ENCODE measurements around the gene GPRC5B. TPM values are rescaled to one million over a fixed set of nuclear protein-coding genes. Genes with fewer than 3 reads are reported as not detected.

GPRC5B gene
- total and polyA plus RNA-seq, 2 donors (not counting 3 experiments of a cell fraction or from before 2014, with no cell fraction given) = 42.3 TPM

DNA sequence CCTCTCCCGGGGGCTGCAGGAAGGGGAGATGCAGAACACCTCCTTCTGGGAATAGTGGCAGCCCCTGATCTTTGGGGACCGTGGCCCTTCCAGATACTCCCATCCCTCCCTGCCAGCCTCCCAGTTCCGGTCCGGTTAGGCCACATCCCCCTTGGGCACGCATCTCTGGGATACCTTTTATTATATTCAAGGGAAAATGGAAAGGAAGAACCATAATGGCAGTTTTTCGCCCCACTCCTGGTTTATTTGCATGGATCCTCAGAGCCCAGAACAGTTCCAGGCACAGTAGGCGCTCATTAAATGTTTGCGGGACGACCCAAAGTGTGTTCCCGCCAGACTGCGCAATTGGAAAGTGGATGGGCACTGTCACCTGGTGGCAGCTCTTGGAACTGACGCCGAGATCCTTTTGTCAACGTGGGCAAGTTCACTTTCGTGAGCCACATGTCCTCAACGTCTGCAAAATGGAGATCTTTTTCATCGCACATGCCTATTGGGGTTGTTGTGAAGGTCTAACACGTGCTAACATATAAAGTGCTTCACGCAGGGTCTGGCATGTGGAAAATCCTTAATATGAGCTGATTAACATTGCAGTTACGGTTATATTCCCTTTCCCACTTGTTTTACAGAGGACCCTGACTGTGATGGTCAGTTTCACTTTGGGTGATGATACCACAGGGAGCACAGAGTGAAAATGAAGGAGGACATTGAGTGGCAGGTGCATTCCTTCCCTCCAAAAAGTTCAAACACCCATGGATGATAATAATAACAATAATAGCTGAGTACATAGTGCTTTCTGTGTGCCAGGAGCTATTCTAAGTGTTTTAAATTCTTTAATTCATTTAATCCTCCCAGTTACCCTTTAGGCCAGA is 1.7 kb upstream of the GPRC5B start:
- peak overlapping the region; percentile 97 for H2AFZ ChIP-seq (ENCODE audit: low read depth, low read length)
- no peaks in the 10 kb centered on the region for H3K79me2 ChIP-seq (ENCODE audit: control insufficient read depth, insufficient read depth, low read length)
- peak overlapping the region in 1 of 3 experiments; percentile 8 for H3K4me3 ChIP-seq (replicated peaks in 1 of 3; ENCODE audit: insufficient read depth in 1 of 3, low read depth in 1 of 3, low read length in 3 of 3)
- dilution Hi-C loops (cut with MboI; ENCODE audit: extremely low pct_ligation_motif_present, low sequenced_read_pairs) = no loop called here
- H3K9ac ChIP-seq (replicated peaks; ENCODE audit: extremely low read depth, insufficient read depth, low read length) = no peak overlapping the region
- CTCF ChIA-PET = interaction anchor here (0.8 to 8.5 kb wide), 35 partner anchors 13 to 499 kb away, joined by 3 to 251 read pairs (median 3); partner anchors contain the start of genes IQCK, KNOP1 and VPS35L
- H3K4me1 ChIP-seq (ENCODE audit: control insufficient read depth, extremely low read depth, insufficient read depth, low read length) = peaks cover 21% of the 10 kb centered on the region
- TF ChIP-seq EZH2 (IDR thresholded peaks at IDR 0.05; ENCODE audit: borderline replicate concordance, low read depth, low read length, severe bottlenecking) (no peak), POLR2A (IDR thresholded peaks at IDR 0.05; ENCODE audit: low read depth, low read length) (no peak), FOS (IDR thresholded peaks at IDR 0.05; ENCODE audit: borderline replicate concordance, insufficient read depth, low read length) (peak; percentile 15), CTCF (IDR thresholded peaks at IDR 0.05; ENCODE audit: extremely low read depth in 1 of 2, insufficient read depth in 1 of 2, low read depth in 1 of 2, low read length in 2 of 2) (peak; percentile 99), MAX (IDR thresholded peaks at IDR 0.05; ENCODE audit: insufficient read depth, insufficient read length) (peak; percentile 87)
- H3K27ac ChIP-seq (ENCODE audit: insufficient read depth, low read depth, low read length) = no peak overlapping the region
- H3K36me3 ChIP-seq (ENCODE audit: control insufficient read depth in 2 of 2, extremely low read depth in 1 of 2, insufficient read depth in 2 of 2, low read length in 2 of 2) = no peaks in the 10 kb centered on the region
- H3K9me1 ChIP-seq (replicated peaks; ENCODE audit: control insufficient read depth, extremely low read depth, insufficient read depth, low read length) = no peaks in the 10 kb centered on the region
- no TSS peak for BruUV-seq (replicated peaks)
- FAIRE-seq (peak; percentile 96), DNase-seq (ENCODE audit: low read depth, low spot score) (peak; percentile 84)
- POLR2A ChIA-PET = interaction anchor here (1.0 kb wide), 2 partner anchors 285 to 297 kb away, joined by 4 to 7 read pairs; no protein-coding TSS in a partner anchor
- intact Hi-C loops (cut with micrococcal nuclease) = loop anchor here (1.0 to 5.0 kb wide), 7 partner anchors 168 to 497 kb away; partner anchors contain the start of genes CCP110, GDE1, IQCK and KNOP1
- no peaks in the 10 kb centered on the region for H3K9me3 ChIP-seq (replicated peaks; ENCODE audit: control insufficient read depth, insufficient read depth, low read length)
- peak overlapping the region; percentile 87 for H3K4me2 ChIP-seq (ENCODE audit: insufficient read depth, low read length)
- H4K20me1 ChIP-seq (replicated peaks; ENCODE audit: control insufficient read depth, extremely low read depth, insufficient read depth, low read length) = no peaks in the 10 kb centered on the region
- H3K27me3 ChIP-seq (ENCODE audit: control insufficient read depth in 2 of 2, insufficient read depth in 2 of 2, low read length in 2 of 2) = peaks cover 1 to 12% of the 10 kb centered on the region in 2 experiments

All from endothelial cell of umbilical vein (primary cell).